GM21528 (cell line): ENCODE measurements around the gene OMP.
"Not testable (repeated sequence)": the region's sequence is repeated elsewhere in the genome, so short reads cannot be mapped to it uniquely, and the experiment has no call there.

Experiments
- ATAC-seq: cut with Tn5 transposase; IDR thresholded peaks from one replicate; pipeline ENCODE4 v1.9.1; 2021; ENCODE audit warnings: mild to moderate bottlenecking, moderate library complexity; ENCODE audit not compliant: unreplicated experiment, low FRiP score

The OMP gene, protein sequence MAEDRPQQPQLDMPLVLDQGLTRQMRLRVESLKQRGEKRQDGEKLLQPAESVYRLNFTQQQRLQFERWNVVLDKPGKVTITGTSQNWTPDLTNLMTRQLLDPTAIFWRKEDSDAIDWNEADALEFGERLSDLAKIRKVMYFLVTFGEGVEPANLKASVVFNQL

DNA sequence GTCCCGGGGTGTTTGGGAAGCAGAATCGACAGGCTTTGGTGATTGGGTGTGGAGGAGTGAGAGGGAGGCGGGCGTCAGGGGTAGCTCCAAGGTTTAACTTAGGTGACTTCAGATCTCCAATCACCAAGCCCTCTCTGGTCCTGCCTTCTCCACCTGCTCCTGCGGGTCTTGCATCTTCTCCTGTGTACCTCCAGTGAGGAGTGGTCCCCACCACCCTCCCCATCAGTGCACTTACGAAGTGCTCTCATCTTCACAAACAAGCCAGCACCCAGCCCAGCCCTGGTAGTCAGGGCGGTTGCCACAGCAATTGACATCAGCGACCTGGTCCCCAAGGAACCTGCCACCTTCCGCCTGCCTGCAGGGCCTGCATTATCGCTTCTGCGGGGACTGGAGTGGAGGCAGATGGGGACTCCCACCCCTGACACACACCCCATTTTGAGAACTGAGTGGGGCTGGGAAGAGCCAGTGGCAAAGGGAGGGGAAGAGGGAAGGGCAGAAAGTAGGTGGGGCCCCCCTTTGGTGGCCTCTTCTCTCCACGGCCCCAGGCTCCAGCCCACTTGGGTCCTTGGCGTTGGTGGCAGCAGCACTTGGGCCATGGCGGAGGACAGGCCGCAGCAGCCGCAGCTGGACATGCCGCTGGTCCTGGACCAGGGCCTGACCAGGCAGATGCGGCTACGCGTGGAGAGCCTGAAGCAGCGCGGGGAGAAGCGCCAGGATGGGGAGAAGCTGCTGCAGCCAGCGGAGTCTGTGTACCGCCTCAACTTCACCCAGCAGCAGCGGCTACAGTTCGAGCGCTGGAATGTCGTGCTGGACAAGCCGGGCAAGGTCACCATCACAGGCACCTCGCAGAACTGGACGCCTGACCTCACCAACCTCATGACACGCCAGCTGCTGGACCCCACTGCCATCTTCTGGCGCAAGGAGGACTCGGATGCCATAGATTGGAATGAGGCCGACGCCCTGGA, at the start of gene OMP:
Gene OMP, plus strand, starts transcription at position 595 of the 965 bp plus-strand sequence. Its CDS starts 0 bp downstream, at position 595.
- ATAC-seq: no peak

DNA sequence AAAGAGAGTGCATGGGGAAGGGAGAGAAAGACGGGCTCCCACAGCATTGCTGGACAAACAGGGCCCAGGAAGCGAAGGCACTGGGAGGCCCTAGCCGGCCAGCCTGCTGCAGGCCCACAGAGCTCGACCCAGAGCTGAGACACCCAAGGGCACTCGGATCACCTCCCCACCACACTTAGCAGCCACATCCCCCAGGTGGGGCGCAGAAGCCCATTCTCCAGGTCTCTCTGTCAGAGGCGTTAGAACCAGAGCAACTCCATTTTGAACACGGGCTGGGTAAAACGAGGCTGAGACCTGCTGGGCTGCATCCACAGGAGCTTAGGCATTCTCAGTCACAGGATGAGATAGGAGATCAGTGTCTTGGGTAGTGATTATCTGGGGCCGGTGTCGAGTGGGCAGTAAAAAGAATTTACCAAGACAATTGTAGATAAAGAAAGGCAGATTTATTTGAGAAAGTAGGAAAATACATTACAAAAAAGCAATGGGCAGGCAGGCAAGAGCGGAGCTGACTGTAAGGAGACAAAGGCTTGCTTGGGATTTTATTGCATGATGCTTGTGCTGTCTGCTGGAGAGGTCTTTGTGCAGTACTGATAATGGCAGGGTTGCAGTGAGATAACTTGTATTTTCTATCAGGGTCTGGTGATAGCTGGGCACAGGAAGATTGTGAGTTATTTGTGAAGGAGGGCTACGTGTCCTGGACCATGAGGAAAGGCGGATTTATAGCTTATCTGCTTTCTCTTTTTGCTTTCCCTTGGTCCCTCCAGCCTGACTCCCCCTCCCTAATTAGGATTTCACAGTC, 49.2 kb upstream of the OMP start:
- no peak for ATAC-seq

DNA sequence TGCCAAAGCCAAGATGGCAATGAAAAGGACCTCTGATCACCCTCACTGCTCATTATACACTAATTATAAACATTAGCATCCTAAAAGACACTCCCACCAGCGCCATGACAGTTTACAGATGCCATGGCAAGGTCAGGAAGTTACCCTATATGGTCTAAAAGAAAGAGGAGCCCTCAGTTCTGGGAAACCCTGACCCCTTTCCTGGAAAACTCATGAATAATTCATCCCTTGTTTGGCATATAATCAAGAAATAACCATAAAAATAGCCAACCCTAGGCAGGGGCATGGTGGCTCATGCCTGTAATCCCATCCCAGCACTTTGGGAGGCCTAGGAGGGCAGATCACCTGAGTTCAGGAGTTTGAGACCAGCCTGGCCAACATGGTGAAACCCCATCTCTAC, 48.6 kb upstream of the OMP start:
- no peak for ATAC-seq

DNA sequence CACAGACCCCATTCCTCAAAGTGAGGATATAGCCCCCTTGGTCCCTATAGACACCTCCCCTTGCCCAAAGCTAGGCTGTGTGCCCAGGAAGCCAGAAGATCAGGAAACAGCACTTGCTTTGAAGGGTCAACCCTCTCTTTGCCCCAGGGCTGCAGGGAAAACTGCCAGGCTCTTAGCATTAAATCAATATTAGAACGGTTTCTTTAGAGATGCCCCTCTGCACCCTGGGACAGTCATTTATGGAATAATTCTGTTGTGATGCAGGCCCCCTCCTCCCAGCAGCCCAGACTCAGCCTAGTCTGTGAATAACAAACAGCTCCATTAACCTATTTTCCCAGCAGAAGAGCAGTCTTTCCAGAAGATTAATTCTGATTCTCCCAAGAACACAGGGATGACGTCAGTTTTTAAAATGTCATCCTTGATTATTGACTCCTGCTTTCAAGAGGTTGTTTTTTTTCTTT, 47.5 kb upstream of the OMP start:
- no peak for ATAC-seq

DNA sequence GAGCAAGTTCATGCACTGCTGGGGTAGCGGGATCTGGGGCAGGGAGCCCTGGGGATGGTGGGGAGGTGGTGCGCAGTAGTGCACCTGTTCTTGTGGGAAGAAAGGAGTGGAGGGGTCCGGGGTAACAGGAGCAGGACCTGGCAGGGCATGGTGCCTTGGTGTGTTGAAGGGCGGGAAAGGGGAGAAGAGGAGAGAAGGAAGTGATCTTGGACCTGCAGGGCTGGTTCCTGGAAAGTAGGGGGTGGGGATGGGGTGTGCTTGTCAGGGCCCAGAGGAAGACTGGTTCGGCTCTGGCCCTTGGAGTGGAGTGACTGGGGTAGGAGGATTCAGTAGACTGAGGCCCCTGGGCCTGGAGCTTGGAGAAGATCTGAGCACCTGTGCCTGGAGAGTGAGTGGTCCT, 46.7 kb upstream of the OMP start:
- ATAC-seq: no peak

DNA sequence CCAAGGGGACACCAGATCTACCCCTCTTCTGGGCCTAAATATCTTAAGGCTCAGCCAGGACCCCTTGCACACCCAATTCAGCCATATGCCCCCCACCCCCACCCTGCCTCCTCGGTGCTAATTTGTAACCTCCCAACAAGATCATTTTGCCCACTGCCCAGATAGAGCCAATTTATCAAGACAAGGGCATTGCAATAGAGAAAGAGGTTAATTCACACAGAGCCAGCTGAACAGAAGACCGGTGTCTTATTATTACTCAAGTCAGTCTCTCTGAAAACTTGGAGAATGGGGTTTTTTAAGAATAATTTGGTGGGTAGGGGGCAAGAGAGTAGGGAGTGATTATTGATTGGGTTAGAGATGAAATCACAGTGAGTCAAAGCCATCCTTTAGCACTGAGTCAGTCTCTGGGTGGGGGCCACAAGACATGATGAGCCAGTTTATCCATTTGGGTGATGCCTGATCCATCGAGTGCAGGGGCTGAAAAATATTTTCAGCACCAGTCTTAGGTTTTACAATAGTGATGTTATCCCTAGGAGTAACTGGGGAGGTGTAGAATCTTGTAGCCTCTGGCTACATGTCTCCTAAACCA, 45.7 kb upstream of the OMP start:
- no peak for ATAC-seq

DNA sequence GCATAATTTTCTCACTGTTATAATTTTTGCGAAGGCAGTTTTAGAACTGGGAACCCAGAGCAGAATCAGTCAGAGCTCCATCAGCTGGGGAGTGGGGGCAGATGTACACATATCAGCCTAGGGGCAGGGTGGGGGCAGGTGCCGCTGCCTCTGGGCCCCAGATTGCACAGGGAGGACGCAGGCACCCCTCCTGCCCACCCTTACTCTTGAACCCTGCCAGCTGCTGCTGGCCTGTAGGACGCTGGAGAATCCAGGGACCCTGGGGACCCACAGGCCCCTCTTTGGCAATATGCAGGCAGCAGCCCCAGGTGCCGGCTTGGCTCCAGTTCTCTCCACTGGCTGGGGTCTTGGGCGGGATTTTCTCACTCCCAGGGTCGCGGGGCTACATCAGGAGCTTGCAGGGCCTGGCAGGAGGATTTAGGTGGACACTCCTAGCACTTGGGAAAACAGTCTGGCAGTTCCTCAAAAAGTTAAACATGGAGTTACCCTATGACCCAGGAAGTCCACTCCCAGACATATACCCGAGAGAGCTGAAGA, 44.6 kb upstream of the OMP start:
- ATAC-seq: no peak

DNA sequence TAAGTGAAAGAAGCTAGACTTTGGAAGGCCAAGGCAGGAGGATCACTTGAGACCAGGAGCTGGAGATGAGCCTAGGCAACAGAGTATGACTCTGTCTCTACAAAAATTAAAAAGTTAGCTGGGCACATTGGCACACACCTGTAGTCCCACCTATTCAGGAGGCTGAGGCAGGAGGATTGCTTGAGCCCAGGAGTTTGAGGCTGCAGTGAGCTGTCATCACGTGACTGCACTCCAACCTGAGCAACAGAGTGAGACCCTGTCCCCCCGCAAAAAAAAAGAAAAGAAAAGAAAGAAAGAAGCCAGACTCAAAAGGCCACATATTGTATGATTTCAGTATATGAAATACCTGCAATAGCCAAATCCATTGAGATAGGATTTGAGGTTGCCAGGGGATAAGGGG, 43.7 kb upstream of the OMP start:
- ATAC-seq: no peak

DNA sequence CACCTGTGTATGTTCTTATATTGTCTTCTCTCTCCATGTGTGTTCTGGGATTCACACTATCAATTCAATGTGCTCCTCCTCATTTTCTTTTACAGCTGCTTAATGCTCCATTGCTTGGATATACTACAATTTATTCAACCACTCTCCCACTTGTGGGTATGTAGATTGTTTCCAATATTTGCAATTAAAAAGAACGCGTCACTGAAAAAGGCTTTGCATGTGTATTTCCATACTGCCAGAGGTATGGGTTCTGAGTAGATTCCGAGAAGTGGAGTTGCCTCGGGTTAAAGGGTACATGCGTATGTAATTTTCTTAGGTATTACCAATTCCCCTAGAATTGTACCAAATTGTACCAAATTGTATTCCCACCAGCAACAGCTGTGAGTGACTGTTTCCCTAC, 42.8 kb upstream of the OMP start:
- no peak for ATAC-seq

DNA sequence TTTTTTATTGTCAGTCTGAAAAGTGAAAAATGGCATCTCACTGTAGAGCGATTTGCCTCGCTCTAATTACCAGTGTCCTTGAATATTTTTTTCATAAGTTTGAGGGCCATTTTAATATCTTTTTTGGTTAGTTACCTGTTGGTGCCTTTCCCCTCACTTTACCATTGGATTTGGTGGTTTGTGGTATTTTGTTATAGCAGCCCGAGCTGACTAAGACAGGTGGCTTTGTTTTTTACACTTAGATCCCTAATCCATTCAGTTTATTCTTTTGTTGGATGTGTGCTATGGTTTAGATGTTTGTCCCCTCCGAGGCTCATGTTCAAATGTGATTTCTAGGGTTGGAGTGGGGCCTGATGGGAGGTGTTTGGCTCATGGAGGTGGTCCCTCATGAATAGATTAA, 42.4 kb upstream of the OMP start:
- no peak for ATAC-seq

DNA sequence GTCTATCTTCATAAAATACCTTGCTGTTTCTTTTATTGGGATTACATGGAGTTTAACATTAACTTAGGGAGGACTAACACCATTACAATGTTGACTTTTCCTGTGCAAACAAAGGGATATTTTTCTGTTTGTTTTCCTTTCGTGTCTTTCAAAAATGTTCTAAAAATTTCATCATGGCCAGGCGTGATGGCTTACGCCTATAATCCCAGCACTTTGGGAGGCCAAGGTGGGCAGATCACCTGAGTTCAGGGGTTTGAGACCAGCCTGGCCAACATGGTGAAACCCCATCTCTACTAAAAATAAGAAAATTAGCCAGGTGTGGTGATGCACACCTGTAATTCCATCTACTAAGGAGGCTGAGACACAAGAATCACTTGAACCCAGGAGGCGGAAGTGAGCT, 41.4 kb upstream of the OMP start:
- ATAC-seq: not testable (repeated sequence)

DNA sequence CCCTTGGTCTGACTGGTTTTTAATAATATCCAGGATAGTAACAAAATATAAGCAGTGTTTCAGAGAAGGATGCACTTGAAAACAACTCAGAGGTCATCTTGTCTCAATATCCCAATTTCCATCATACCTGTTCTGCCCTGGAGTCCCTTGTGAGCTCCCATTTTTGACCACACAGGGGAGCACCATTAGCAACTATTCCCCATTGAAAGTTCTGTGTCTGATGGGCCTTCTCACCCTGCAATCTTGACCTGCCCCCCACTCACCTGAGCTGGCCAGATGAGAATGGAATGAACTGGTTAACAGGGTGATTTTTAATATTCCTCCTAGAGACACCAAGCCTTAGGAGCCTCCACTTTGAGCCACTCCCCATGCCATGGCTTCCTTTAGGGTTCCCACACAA, 39.7 kb upstream of the OMP start:
- no peak for ATAC-seq

DNA sequence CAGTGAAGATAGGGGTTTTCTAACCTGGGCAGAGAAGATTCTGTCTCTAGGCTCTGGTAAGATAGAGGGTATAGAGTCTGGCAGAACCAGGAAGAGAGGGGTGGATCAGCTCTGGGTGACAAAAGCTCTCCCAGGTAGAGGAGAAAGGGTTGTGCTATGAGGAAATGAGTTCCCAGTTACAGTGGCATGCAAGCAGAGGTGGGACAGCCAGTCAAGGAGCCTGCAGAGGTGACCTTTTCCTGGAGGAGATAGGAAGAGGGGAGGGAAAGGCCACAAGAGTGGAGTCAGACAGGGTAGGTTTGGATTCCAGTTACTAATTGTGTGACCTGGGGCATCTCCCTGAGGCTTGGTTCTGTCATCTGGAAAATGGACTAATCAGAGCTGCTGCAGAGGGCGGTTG, 39.2 kb upstream of the OMP start:
- no peak for ATAC-seq

DNA sequence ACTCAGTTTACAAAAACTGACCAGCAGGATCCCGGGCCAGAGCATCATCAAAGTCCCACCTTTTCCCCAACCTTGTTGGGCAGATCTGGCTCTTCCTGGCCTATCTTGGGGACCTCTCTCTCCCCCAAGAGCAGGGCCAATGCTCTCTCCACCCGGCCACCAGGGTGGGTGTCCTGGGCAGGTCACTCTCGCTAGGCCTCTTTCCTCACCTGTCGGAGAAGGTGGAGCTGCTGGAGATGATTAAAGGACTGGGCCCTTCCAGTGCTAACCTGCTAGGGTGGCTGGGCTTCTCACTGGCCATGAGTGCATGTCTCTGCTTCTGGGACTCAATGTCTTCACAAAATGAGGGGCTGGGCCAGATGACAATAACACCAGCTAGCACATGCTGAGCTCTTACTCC, 38.8 kb upstream of the OMP start:
- no peak for ATAC-seq

DNA sequence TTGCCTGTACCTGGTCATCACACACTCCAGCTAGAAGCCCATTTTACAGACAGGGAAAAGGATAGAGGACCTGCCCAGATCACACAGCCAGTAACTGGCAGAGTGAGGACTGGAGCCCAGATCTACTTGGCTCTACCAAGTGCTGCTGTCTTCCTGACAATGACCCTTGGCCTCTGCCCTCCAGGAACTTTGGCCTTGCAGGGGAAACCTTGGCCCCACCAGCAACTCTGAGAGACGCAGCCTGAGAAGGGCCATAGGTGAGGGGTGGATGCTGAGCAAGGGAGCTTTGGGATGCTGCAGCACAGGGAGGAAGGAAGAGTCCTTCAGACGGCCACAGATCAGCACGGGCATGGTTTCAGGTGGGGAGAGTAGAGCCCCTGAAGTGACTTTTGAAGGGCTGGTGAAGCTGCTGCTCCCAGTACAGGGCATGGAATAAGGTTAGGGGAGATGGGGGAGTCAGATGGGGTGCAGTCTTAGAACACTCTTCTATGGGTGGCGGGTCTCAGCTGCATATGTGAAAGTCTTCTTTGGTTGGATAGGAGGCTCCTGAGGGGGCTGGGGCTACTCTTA, 37.9 kb upstream of the OMP start:
- ATAC-seq: no peak

DNA sequence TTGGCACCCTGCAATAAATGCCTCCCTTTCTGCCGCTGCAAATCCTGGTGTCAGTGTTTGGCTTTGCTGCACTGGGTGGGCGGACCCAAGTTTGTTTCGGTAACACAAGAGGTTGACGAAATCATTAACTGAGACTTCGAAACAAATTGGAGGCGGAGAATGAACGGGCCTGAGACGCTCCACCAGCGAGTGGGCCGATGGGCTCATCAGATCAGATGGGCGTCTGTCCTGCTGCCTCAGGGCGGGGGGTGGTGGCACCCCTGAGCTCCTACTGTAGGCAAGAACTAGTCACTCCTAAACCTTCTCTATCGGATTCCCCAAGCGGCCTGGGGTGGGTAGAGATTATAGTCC, 36.8 kb upstream of the OMP start:
- ATAC-seq: no peak

DNA sequence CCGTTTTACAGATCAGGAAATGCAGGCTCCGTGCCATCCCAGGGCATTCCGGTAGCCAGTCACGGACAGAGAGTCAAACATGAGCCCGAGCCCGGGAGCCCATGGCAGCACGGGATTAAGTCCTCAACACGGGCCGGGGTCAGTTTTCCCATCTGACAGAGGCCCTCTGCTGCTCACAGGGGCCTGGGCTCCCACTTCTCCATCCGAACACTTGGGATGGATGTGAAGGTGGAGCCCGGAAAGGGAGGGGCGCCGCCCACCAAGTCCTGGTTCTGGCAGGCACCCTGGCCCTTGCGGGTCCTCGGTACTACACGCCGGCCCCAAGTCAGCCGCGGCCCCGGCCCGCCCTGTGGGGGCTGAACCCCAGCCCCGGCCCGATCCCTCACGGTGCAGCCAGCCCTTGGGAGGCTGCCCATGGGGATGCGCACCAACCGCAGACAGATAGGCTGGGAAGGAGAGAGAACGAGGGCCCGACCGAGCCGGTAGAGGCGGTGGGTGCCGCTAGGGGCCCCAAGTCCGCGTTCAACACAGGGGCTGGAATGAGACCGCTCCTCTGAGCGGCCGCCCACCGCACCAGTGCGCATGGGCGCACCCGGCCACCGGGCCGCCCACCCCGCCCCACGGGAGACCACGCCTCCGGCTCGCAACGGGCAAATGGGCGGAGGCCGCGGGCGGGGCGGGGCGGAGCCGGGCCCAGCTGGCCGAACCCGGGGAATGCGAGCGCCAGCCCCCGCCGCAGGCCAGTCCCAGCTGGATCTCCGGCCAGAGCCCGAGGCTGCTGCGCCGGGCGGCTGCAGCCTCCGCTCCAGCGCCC, 36.2 kb upstream of the OMP start, which contains the start of gene CAPN5:
Gene CAPN5, plus strand, starts transcription at position 743 of the 814 bp plus-strand sequence. CDS start 17,916 bp downstream, outside the sequence.
- peak; percentile 83 for ATAC-seq

DNA sequence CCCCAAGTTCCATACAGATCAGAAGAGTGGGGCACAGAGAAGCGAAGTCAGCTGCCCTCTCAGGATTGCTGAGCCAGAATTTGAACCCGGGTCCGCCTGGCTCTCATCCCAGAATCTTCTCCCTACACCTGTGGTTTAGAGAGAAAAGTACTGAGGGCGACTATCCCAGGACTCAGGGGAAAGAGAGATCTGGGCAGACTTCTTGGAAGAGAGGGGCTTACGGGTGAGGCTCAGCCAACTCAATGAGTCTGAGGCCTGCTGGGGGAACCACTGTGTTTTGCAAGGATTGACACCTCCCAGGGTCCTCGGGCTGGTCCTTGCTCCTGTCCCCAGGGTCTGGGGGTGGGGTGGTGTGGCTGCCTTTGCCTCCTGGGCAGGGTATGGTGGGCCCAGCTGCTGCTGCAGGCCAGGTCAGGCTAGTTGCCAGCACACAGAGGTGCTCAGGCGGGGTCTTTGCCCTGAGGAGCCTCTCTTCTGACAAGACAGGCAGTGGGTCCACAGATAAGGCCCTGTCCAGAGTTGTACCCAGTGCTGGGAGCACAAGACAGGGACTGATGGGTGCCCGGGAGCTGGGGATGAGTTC, 34.7 kb upstream of the OMP start:
- ATAC-seq: no peak
